ENCODE results near the gene ADARB2. TPM values are rescaled to one million over a fixed set of nuclear protein-coding genes. Genes with fewer than 3 reads are reported as not detected.

The ADARB2 gene
- total RNA-seq, 1 experiment from 2014 or later = 0.11 TPM

- DNase-seq (ENCODE audit: low read depth) = peak; percentile 44
Observed at GRCh38 chr10:1374511-1375345, 362.6 kb downstream of the ADARB2 start.

GRCh38 chr10:1373287-1373686, 364.0 kb downstream of the ADARB2 start:
- no peak for DNase-seq (ENCODE audit: low read depth)

- no peak for DNase-seq (ENCODE audit: low read depth)
Observed at GRCh38 chr10:1372212-1372611, 365.1 kb downstream of the ADARB2 start.

GRCh38 chr10:1370298-1370697, 367.0 kb downstream of the ADARB2 start:
- no peak for DNase-seq (ENCODE audit: low read depth)

- DNase-seq (ENCODE audit: low read depth) = peak; percentile 35
Observed at GRCh38 chr10:1369665-1370064, 367.7 kb downstream of the ADARB2 start.

DNA sequence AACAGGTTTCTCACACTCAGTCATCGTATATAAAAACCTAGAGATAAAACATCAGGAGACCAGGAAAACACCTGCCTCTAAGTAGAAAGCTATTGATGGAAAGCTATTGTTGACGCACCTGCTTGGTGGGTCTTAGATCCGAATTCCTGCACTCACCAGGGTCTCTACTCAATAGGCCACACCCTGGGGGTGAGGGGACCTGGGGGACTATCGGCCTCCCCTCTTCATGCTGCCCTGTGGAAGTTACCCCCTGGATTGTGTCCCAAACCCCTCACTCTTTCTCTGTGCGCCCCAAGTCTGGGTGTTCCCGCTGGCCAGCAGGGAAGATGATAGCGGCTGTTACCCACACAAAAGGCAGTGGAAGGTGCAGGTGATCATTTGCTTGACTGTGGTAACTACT, 368.1 kb downstream of the ADARB2 start:
- no peak for DNase-seq (ENCODE audit: low read depth)

DNA sequence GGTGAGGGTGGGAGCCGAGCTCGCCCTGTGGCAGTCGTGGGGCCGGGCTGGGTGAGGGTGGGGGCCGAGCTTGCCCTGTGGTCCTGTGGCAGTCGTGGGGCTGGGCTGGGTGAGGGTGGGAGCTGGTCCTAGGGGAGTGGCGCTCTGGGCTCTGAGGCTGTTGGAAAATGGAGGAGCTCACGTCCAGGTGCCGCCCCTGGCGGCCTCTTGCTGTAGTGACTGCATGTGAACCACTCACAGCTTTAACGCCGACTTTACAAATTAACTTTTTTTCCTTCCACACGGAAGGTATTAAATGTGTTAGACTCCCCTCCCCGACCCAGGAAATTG, 368.5 kb downstream of the ADARB2 start:
- DNase-seq (ENCODE audit: low read depth) = peak; percentile 68

GRCh38 chr10:1367938-1368841, 369.1 kb downstream of the ADARB2 start:
- no peak for DNase-seq (ENCODE audit: low read depth)

- DNase-seq (ENCODE audit: low read depth) = no peak
Observed at GRCh38 chr10:1366811-1367425, 370.4 kb downstream of the ADARB2 start.

DNA sequence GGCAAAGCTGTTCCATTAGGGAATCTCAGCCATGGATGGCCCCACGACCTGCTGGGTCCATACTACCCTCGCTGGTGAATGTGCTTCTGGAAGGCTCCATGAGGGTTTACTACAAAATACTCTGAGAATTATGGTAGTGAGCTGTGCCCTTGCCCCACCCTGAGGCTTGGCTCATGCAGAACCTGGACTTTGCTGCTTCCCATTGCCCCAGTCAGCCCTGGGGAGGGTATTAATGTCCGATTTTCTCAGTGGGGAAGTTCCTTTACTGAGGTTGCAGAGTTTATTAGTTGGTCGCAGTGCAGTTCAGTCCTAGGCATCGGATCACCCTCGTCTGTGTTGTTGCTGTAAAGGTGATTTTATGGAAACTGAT, 371.0 kb downstream of the ADARB2 start:
- no peak for DNase-seq (ENCODE audit: low read depth)

DNA sequence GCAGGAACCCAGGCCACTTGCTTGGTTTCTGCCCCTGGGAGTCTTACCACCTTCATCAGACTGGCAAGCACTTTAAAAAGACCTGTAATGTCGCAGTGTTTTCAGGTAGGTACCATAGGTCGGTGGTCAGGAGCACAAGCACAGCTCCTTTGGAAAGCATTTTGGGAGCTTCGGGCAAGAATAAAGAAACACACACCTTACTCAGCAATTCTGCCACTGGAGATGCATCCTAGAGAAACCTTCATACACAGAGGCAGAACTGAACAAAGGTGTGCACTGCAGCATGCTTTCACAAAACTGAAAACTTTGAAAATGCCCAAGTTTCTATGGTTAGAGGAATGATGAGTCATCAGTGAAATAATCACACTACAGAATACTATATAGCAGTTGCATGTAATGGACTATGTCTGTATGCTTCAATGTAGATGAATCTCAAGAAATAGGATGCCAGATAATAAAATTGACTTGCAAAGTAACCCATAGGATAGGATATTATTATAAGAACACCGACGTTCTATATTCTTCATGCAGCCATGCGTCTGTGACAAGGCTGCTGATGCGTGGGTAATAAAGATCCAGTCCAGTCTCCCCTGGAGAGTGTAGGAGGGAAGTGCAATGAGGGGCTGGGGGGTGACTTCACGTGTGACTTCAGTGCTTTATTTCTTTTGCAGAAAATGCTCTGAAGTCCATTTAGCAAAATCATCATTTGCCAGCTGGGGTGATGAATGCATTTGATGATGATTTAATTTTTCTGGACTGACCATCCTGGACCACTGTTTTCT, 371.6 kb downstream of the ADARB2 start:
- no peak for DNase-seq (ENCODE audit: low read depth)

DNA sequence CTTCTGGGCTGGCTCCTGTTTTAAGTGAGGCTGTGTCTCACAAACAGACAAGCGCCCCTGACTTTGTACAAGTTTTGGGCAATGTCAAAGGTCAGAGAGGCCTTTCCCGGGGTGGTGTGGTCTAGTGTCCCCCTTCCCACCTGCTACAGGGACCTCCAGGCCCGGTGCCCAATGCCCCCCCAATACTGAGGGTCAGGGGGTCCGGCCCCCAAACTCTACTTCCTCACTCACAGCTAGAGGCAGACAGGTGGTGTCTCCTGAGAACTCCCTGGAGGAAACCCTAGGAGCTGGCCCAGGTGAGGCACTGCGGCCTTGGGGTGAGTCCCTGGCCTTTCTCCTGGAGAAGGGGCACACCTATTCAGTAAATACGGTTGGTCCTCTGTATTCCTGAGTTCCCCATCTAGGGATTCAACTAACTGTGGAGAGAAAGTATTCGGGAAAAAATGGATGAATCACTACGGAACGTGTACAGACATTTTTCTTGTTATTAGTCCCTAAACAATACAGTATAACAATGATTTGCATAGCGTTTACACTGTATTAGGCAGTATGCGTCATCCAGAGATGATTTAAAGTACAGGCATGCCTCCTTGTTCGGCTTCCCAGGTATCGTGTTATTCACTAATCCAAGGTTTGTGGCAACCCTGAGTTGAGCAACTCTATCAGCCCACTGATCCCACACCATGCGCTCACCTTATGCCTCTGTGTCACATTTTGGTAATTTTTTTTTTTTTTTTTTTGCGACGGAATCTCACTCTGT, 373.0 kb downstream of the ADARB2 start:
- no peak for DNase-seq (ENCODE audit: low read depth)

DNA sequence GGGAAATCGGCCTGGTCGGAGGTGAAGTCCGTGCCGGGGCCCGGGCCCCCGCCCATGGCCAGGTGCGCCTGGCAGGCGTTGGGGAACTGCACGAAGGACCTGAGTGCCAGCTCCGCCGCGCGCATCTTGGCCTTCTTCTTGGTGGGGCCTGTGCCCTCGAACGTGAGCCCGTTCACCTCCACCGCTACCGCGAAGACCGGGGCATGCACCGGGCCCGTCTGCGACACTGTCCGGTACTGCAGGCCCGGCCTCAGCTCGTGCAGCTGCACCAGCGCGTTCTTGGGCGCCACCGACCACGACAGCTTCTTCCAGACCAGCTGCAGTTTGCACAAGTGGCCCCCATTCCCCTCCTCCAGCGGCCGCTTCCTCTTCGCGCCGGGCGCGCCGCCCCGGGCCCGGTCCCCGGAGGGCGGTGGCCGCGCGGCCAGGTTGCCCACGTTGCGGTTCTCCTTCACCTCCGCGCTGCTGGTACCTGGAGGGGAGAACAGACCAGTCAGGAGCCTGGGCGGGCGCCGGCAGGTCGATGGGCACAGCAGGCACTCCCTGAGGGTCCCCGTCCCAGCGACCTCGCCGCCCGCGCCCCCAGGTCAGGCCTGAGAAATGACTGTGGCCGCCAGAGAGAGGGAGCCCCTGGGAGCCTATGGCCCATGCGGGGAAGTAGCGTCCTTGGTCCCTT, 373.7 kb downstream of the ADARB2 start:
- no peak for DNase-seq (ENCODE audit: low read depth)

- DNase-seq (ENCODE audit: low read depth) = no peak
Observed at GRCh38 chr10:1362589-1363445, 374.5 kb downstream of the ADARB2 start.

- no peak for DNase-seq (ENCODE audit: low read depth)
Observed at GRCh38 chr10:1361411-1362105, 375.8 kb downstream of the ADARB2 start.

GRCh38 chr10:1360558-1361164, 376.7 kb downstream of the ADARB2 start:
- peak; percentile 50 for DNase-seq (ENCODE audit: low read depth)

DNA sequence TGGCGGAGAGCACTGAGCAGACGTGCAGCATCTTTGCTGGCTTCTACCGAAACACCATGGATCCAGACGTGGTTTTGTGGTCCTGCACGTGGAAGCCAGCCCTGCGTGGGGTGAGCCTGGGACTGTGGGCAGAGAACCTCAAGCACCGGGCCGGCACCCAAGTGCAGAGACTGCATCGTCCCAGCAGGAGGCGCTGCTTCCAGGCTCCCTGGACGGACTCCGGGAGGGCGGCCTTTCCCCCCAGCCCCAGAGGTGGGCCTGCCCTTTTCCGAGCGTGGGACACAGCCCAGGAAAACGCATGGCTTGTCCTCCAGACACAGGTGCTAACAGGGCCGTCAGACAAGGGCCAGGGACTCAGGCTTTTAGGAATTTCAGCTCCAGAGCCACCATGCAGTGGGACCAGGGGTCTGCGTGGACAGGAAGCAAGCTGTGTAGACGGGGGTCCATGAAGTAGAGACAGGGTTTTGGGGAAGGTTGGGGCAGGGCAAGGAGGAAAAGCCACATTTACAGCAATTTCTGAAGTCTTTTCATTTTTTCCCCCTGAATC, 377.2 kb downstream of the ADARB2 start:
- DNase-seq (ENCODE audit: low read depth) = peak; percentile 26

DNA sequence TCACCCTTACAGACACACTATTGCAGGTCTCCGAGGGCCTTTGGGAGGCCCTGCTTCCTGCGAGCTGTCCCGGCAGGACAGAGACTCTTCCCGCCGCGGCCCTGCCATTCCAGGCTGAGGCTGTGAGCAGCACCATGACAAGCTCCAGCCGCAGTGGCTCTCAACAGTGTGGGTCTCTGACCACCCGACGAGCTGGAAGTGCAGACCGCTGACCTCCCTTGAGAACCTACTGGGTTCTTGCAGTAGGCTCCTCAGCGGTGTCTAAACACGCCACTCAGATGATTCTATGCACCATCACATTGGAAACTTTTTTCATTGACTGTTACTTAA, 377.7 kb downstream of the ADARB2 start:
- DNase-seq (ENCODE audit: low read depth) = no peak
